Measurements from ENCODE around the gene STK33. TPM values are rescaled to one million over a fixed set of nuclear protein-coding genes. Genes with fewer than 3 reads are reported as not detected.

STK33 gene
- total and polyA plus RNA-seq, 2 of the 13 experiments (the other 11 are each of a cell fraction or from before 2014, with no cell fraction given), result 2.7 to 12.6 TPM

DNA sequence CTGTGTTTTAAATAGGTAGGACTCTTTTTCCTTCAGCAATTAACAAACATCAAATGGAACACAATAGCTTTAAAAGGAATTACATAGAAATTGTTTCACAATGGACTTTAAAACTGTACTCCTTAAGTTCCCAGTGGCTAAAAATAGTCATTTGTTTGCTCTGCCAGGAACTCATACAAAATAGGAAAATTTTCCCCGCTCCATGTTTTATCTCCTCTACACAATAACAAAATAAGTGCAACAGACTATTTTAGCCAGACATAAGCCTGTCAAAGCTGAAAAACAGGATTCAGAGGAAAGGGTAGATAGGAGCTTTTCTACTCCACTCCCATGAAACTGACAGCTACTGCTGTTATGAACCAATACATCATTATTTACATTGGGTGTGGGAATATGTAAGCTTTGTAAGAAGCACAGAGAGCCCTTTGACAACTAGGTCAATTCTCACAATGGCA lies 90.1 kb downstream of the STK33 start (continued):
- TF ChIP-seq, protein P1, sequence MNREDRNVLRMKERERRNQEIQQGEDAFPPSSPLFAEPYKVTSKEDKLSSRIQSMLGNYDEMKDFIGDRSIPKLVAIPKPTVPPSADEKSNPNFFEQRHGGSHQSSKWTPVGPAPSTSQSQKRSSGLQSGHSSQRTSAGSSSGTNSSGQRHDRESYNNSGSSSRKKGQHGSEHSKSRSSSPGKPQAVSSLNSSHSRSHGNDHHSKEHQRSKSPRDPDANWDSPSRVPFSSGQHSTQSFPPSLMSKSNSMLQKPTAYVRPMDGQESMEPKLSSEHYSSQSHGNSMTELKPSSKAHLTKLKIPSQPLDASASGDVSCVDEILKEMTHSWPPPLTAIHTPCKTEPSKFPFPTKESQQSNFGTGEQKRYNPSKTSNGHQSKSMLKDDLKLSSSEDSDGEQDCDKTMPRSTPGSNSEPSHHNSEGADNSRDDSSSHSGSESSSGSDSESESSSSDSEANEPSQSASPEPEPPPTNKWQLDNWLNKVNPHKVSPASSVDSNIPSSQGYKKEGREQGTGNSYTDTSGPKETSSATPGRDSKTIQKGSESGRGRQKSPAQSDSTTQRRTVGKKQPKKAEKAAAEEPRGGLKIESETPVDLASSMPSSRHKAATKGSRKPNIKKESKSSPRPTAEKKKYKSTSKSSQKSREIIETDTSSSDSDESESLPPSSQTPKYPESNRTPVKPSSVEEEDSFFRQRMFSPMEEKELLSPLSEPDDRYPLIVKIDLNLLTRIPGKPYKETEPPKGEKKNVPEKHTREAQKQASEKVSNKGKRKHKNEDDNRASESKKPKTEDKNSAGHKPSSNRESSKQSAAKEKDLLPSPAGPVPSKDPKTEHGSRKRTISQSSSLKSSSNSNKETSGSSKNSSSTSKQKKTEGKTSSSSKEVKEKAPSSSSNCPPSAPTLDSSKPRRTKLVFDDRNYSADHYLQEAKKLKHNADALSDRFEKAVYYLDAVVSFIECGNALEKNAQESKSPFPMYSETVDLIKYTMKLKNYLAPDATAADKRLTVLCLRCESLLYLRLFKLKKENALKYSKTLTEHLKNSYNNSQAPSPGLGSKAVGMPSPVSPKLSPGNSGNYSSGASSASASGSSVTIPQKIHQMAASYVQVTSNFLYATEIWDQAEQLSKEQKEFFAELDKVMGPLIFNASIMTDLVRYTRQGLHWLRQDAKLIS (CRISPR knock-in tag; IDR thresholded peaks at IDR 0.05), result no peak
- TF ChIP-seq ZMYM4 (CRISPR knock-in tag; IDR thresholded peaks at IDR 0.05) (no peak), ZBTB26 (CRISPR knock-in tag; IDR thresholded peaks at IDR 0.05; ENCODE audit: borderline replicate concordance) (no peak), RXRB (CRISPR knock-in tag; IDR thresholded peaks at IDR 0.05; ENCODE audit: borderline replicate concordance) (peak; percentile 27; the same call in 1 of the 2 replicates), KLF16 (CRISPR knock-in tag; IDR thresholded peaks at IDR 0.05) (no peak), ZNF136 (CRISPR knock-in tag; IDR thresholded peaks at IDR 0.05; ENCODE audit: low read depth) (no peak), CEBPG (CRISPR knock-in tag; IDR thresholded peaks at IDR 0.05) (peak; percentile 57; the same call in 1 of the 2 replicates), SOX5 (CRISPR knock-in tag; IDR thresholded peaks at IDR 0.05; ENCODE audit: borderline replicate concordance) (peak; percentile 39; the same call in 1 of the 2 replicates), PITX1 (CRISPR knock-in tag; IDR thresholded peaks at IDR 0.05) (no peak), KDM6A (CRISPR knock-in tag; IDR thresholded peaks at IDR 0.05; ENCODE audit: low read depth) (0 out of 2 replicates have a peak, but pooled peaks have one; percentile 20), ZNF570 (CRISPR knock-in tag; IDR thresholded peaks at IDR 0.05; ENCODE audit: borderline replicate concordance) (no peak), ARNTL (CRISPR knock-in tag; IDR thresholded peaks at IDR 0.05) (no peak), CBX2 (IDR thresholded peaks at IDR 0.05; ENCODE audit: low read depth, low read length) (no peak), CBX2 (CRISPR knock-in tag; IDR thresholded peaks at IDR 0.05; ENCODE audit: low read depth) (no peak), MATR3 (CRISPR knock-in tag; IDR thresholded peaks at IDR 0.05) (no peak), ZNF124 (CRISPR knock-in tag; IDR thresholded peaks at IDR 0.05) (no peak)
- TF ChIP-seq, protein P2, sequence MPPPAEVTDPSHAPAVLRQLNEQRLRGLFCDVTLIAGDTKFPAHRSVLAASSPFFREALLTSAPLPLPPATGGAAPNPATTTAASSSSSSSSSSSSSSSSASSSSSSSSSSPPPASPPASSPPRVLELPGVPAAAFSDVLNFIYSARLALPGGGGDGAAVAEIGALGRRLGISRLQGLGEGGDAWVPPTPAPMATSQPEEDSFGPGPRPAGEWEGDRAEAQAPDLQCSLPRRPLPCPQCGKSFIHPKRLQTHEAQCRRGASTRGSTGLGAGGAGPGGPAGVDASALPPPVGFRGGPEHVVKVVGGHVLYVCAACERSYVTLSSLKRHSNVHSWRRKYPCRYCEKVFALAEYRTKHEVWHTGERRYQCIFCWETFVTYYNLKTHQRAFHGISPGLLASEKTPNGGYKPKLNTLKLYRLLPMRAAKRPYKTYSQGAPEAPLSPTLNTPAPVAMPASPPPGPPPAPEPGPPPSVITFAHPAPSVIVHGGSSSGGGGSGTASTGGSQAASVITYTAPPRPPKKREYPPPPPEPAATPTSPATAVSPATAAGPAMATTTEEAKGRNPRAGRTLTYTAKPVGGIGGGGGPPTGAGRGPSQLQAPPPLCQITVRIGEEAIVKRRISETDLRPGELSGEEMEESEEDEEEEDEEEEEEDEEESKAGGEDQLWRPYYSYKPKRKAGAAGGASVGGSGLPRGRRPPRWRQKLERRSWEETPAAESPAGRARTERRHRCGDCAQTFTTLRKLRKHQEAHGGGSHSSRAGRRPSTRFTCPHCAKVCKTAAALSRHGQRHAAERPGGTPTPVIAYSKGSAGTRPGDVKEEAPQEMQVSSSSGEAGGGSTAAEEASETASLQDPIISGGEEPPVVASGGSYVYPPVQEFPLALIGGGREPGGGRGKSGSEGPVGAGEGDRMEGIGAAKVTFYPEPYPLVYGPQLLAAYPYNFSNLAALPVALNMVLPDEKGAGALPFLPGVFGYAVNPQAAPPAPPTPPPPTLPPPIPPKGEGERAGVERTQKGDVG (CRISPR knock-in tag; IDR thresholded peaks at IDR 0.05; ENCODE audit: borderline replicate concordance), result no peak
- TF ChIP-seq, protein P3, sequence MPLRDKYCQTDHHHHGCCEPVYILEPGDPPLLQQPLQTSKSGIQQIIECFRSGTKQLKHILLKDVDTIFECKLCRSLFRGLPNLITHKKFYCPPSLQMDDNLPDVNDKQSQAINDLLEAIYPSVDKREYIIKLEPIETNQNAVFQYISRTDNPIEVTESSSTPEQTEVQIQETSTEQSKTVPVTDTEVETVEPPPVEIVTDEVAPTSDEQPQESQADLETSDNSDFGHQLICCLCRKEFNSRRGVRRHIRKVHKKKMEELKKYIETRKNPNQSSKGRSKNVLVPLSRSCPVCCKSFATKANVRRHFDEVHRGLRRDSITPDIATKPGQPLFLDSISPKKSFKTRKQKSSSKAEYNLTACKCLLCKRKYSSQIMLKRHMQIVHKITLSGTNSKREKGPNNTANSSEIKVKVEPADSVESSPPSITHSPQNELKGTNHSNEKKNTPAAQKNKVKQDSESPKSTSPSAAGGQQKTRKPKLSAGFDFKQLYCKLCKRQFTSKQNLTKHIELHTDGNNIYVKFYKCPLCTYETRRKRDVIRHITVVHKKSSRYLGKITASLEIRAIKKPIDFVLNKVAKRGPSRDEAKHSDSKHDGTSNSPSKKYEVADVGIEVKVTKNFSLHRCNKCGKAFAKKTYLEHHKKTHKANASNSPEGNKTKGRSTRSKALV (CRISPR knock-in tag; IDR thresholded peaks at IDR 0.05), result no peak
- TF ChIP-seq, protein P4, sequence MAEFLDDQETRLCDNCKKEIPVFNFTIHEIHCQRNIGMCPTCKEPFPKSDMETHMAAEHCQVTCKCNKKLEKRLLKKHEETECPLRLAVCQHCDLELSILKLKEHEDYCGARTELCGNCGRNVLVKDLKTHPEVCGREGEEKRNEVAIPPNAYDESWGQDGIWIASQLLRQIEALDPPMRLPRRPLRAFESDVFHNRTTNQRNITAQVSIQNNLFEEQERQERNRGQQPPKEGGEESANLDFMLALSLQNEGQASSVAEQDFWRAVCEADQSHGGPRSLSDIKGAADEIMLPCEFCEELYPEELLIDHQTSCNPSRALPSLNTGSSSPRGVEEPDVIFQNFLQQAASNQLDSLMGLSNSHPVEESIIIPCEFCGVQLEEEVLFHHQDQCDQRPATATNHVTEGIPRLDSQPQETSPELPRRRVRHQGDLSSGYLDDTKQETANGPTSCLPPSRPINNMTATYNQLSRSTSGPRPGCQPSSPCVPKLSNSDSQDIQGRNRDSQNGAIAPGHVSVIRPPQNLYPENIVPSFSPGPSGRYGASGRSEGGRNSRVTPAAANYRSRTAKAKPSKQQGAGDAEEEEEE (CRISPR knock-in tag; IDR thresholded peaks at IDR 0.05; ENCODE audit: borderline replicate concordance), result no peak
